H9 (cell line): ENCODE measurements around the gene MALRD1. TPM values are rescaled to one million over a fixed set of nuclear protein-coding genes. Genes with fewer than 3 reads are reported as not detected.

Experiments used
- DNase-seq: peaks from one replicate; pipeline ENCODE4 v3.0.0-alpha.2; 2017
- H2AFZ ChIP-seq: one replicate; pipeline ENCODE4 v1.6.1; 2013; ENCODE audit warnings: mild to moderate bottlenecking, low read length, control low read depth, moderate library complexity
- H2AK5ac ChIP-seq: 2 replicates; pipeline ENCODE4 v1.6.1; 2013; ENCODE audit warnings: low read length, control low read depth, mixed read lengths; ENCODE audit not compliant: insufficient read length
- H2BK120ac ChIP-seq: one replicate; pipeline ENCODE4 v1.6.1; 2013; ENCODE audit warnings: low read depth, mild to moderate bottlenecking, low read length, control low read depth, inconsistent platforms; ENCODE audit not compliant: poor library complexity, severe bottlenecking
- H2BK12ac ChIP-seq: 2 replicates; pipeline ENCODE4 v1.6.1; 2013; ENCODE audit warnings: low read length, control low read depth, mixed read lengths, low read depth; ENCODE audit not compliant: insufficient read length
- H2BK15ac ChIP-seq: 2 replicates; pipeline ENCODE4 v1.6.1; 2013; ENCODE audit warnings: low read depth, low read length, control low read depth
- H2BK20ac ChIP-seq: one replicate; pipeline ENCODE4 v1.6.1; 2013; ENCODE audit warnings: low read depth, mild to moderate bottlenecking, low read length, control low read depth, inconsistent platforms; ENCODE audit not compliant: poor library complexity, severe bottlenecking
- H2BK5ac ChIP-seq: 2 replicates; pipeline ENCODE4 v1.6.1; 2013; ENCODE audit warnings: low read length, control low read depth, mixed read lengths; ENCODE audit not compliant: insufficient read length
- H3K14ac ChIP-seq: 2 replicates; pipeline ENCODE4 v1.6.1; 2013; ENCODE audit warnings: low read length, control low read depth; ENCODE audit not compliant: insufficient read depth
- H3K18ac ChIP-seq: 2 replicates; pipeline ENCODE4 v1.6.1; 2013; ENCODE audit warnings: low read depth, mild to moderate bottlenecking, mixed read lengths, low read length, control low read depth; ENCODE audit not compliant: insufficient read length
- H3K23ac ChIP-seq: 2 replicates; pipeline ENCODE4 v1.6.1; 2013; ENCODE audit warnings: low read length, control low read depth, mixed read lengths, low read depth; ENCODE audit not compliant: insufficient read length
- H3K23me2 ChIP-seq: 2 replicates; pipeline ENCODE4 v1.6.1; 2013; ENCODE audit warnings: low read depth, mild to moderate bottlenecking, mixed read lengths, low read length, control low read depth; ENCODE audit not compliant: insufficient read length, poor library complexity, severe bottlenecking
- H3K27ac ChIP-seq: 2 replicates; pipeline ENCODE4 v1.5.1; 2013; ENCODE audit warnings: low read length, control low read depth, mixed read lengths, low read depth; ENCODE audit not compliant: insufficient read length
- H3K27me3 ChIP-seq: 2 replicates; pipeline ENCODE4 v1.6.1; 2013; ENCODE audit warnings: low read length, control low read depth, inconsistent platforms; ENCODE audit not compliant: insufficient read depth
- H3K4ac ChIP-seq: 2 replicates; pipeline ENCODE4 v1.6.1; 2013; ENCODE audit warnings: low read depth, mild to moderate bottlenecking, control low read depth, inconsistent platforms, low read length, moderate library complexity
- H3K4me1 ChIP-seq: 2 replicates; pipeline ENCODE4 v1.6.1; 2013; ENCODE audit warnings: low read length, control low read depth, inconsistent platforms; ENCODE audit not compliant: insufficient read depth
- H3K4me2 ChIP-seq: 2 replicates; pipeline ENCODE4 v1.6.1; 2013; ENCODE audit warnings: low read length, control low read depth, mixed read lengths; ENCODE audit not compliant: insufficient read length, insufficient read depth
- H3K56ac ChIP-seq: 2 replicates; pipeline ENCODE4 v1.6.1; 2013; ENCODE audit warnings: low read depth, mild to moderate bottlenecking, mixed read lengths, low read length, control low read depth; ENCODE audit not compliant: insufficient read length
- H3K79me1 ChIP-seq: 2 replicates; pipeline ENCODE4 v1.6.1; 2013; ENCODE audit warnings: low read depth, mild to moderate bottlenecking, moderate library complexity, low read length, control low read depth, inconsistent platforms; ENCODE audit not compliant: insufficient read depth, poor library complexity, severe bottlenecking
- H3K79me2 ChIP-seq: 2 replicates; pipeline ENCODE4 v1.6.1; 2013; ENCODE audit warnings: low read length, control low read depth, inconsistent platforms; ENCODE audit not compliant: insufficient read depth
- H3K9ac ChIP-seq: 2 replicates; pipeline ENCODE4 v1.6.1; 2013; ENCODE audit warnings: low read length, control low read depth, mixed read lengths; ENCODE audit not compliant: insufficient read length; ENCODE audit errors: extremely low read depth
- H3K9me3 ChIP-seq: one replicate; pipeline ENCODE4 v1.6.1; 2013; ENCODE audit warnings: low read depth, low read length, inconsistent platforms; ENCODE audit not compliant: control insufficient read depth
- H3T11ph ChIP-seq: one replicate; pipeline ENCODE4 v1.6.1; 2013; ENCODE audit warnings: mild to moderate bottlenecking, low read length, control low read depth, inconsistent platforms
- H4K20me1 ChIP-seq: one replicate; pipeline ENCODE4 v1.6.1; 2013; ENCODE audit not compliant: control insufficient read depth, insufficient read length, insufficient read depth
- H4K5ac ChIP-seq: 2 replicates; pipeline ENCODE4 v1.6.1; 2013; ENCODE audit warnings: low read depth, mild to moderate bottlenecking, mixed read lengths, low read length, control low read depth; ENCODE audit not compliant: insufficient read length
- H4K8ac ChIP-seq: replicated peaks from 2 replicates; pipeline ENCODE4 v1.6.1; 2013; ENCODE audit warnings: low read length, control low read depth, mixed read lengths, low read depth; ENCODE audit not compliant: insufficient read length
- H4K91ac ChIP-seq: 2 replicates; pipeline ENCODE4 v1.6.1; 2013; ENCODE audit warnings: low read depth, mild to moderate bottlenecking, moderate library complexity, mixed read lengths, low read length, control low read depth; ENCODE audit not compliant: insufficient read length
- H3K27ac Mint-ChIP-seq, 3 experiments: 2 replicates in 2 of 3; 3 replicates in 1 of 3; pipeline ENCODE4 v1.8.0; 2020 to 2021; ENCODE audit warnings: mixed read lengths in 3 of 3, mild to moderate bottlenecking in 1 of 3, moderate library complexity in 1 of 3
- H3K27me3 Mint-ChIP-seq: 2 replicates; pipeline ENCODE4 v1.8.0; 2021; ENCODE audit warnings: low read depth, mild to moderate bottlenecking, moderate library complexity, mixed read lengths
- H3K36me3 Mint-ChIP-seq, 3 experiments: 2 replicates in 2 of 3; 3 replicates in 1 of 3; pipeline ENCODE4 v1.8.0; 2020 to 2021; ENCODE audit warnings: low read depth in 3 of 3, mixed read lengths in 3 of 3; ENCODE audit not compliant: insufficient read depth in 1 of 3
- H3K4me1 Mint-ChIP-seq, 2 experiments: 2 replicates each; pipeline ENCODE4 v1.8.0; 2020; ENCODE audit warnings: mixed read lengths in 2 of 2
- H3K4me3 Mint-ChIP-seq, 2 experiments: 2 replicates in 1 of 2; 3 replicates in 1 of 2; pipeline ENCODE4 v1.8.0; 2020 to 2021; ENCODE audit warnings: mild to moderate bottlenecking in 2 of 2, mixed read lengths in 2 of 2, moderate library complexity in 1 of 2
- H3K9me3 Mint-ChIP-seq, 2 experiments: 2 replicates in 1 of 2; 3 replicates in 1 of 2; pipeline ENCODE4 v1.8.0; 2020; ENCODE audit warnings: mild to moderate bottlenecking in 2 of 2, mixed read lengths in 2 of 2, moderate library complexity in 1 of 2
- whole genome bisulfite sequencing: extraction: QIAGEN DNeasy Blood & Tissue Kit; methylation state at CpG from one replicate; pipeline ENCODE4 v1.1.7; 2013; ENCODE audit warnings: missing lambda C conversion rate, low lambda C conversion rate, mixed read lengths; ENCODE audit not compliant: insufficient read length; ENCODE audit errors: extremely low coverage; 5-methylcytosine and 5-hydroxymethylcytosine counted together
- total RNA-seq: library from RNA; stranded (reverse); gene quantifications from 2 replicates; pipeline ENCODE4 v1.2.1, GENCODE V29; 2021
- TF ChIP-seq, protein P1 (sequence below): fragments of 200-600 bp; sonication (generic); conservative IDR thresholded peaks from 3 replicates; pipeline ENCODE4 v1.8.0; 2021; ENCODE audit warnings: antibody characterized with exemption, mild to moderate bottlenecking

Gene MALRD1
- total RNA-seq, 1 experiment from 2014 or later = 0.20 TPM

DNA sequence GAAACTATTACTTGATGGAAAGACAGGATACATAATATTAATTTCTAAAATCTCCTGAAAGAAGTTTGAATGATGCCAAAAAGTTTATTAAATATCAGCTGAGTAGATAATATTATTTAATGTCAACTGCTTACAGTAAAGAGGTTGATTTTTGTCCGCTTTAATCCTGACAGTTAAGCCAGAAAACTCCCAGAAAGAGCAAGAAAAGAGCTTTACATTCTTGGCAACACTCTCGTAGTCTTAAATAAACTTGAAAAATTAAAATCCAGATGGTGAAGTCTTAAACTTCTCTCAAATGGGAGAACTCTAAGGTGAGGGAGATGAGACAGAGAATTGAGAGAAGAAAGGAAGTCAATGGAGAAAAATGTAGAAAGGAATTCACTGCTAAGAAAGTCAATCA, 568.4 kb downstream of the MALRD1 start:
- Histone ChIP-seq H2AFZ (no peak overlapping the region), H2AK5ac (no peak overlapping the region), H2BK20ac (no peak overlapping the region), H3K56ac (no peak overlapping the region), H4K8ac (no peak overlapping the region), H3K4ac (no peak overlapping the region), H3K9me3 (no peaks in the 10 kb centered on the region), H3K79me2 (no peaks in the 10 kb centered on the region), H4K91ac (no peak overlapping the region), H2BK12ac (no peak overlapping the region), H4K20me1 (no peaks in the 10 kb centered on the region), H2BK15ac (no peak overlapping the region), H3K9ac (no peak overlapping the region), H3T11ph (no peak overlapping the region), H3K4me2 (no peak overlapping the region), H3K4me1 (no peaks in the 10 kb centered on the region), H3K23ac (no peak overlapping the region), H3K23me2 (no peaks in the 10 kb centered on the region), H3K27ac (no peak overlapping the region), H3K79me1 (no peaks in the 10 kb centered on the region), H2BK120ac (no peak overlapping the region), H3K14ac (no peak overlapping the region), H3K27me3 (no peaks in the 10 kb centered on the region), H4K5ac (no peak overlapping the region), H3K18ac (no peak overlapping the region), H2BK5ac (no peak overlapping the region)
- no peak for DNase-seq
- Mint-ChIP-seq H3K36me3 (no peaks in the 10 kb centered on the region), H3K27me3 (no peaks in the 10 kb centered on the region), H3K4me3 (no peak overlapping the region), H3K9me3 (no peaks in the 10 kb centered on the region), H3K27ac (no peak overlapping the region), H3K4me1 (peaks cover 0 to 3% of the 10 kb centered on the region in 2 experiments; a peak in 2 of 4 replicates)
- TF ChIP-seq, protein P1, sequence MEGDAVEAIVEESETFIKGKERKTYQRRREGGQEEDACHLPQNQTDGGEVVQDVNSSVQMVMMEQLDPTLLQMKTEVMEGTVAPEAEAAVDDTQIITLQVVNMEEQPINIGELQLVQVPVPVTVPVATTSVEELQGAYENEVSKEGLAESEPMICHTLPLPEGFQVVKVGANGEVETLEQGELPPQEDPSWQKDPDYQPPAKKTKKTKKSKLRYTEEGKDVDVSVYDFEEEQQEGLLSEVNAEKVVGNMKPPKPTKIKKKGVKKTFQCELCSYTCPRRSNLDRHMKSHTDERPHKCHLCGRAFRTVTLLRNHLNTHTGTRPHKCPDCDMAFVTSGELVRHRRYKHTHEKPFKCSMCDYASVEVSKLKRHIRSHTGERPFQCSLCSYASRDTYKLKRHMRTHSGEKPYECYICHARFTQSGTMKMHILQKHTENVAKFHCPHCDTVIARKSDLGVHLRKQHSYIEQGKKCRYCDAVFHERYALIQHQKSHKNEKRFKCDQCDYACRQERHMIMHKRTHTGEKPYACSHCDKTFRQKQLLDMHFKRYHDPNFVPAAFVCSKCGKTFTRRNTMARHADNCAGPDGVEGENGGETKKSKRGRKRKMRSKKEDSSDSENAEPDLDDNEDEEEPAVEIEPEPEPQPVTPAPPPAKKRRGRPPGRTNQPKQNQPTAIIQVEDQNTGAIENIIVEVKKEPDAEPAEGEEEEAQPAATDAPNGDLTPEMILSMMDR = no peak
- WGBS = no CpG with 5 or more reads among the region's 2 CpGs
